Activated naive CD4-positive, alpha-beta T cell treated with anti-CD3 and anti-CD28 coated beads, Interleukin-2, amount 50 U/mL, for 72 hours (primary cell): Measurements from ENCODE around the gene REEP2. TPM values are rescaled to one million over a fixed set of nuclear protein-coding genes. Genes with fewer than 3 reads are reported as not detected.
"Not testable (repeated sequence)": the region's sequence is repeated elsewhere in the genome, so short reads cannot be mapped to it uniquely, and the experiment has no call there.

Source experiments
- ATAC-seq, 2 donors: fragments of 150-1000 bp; cut with Tn5 transposase; 2 replicates each; pipeline ENCODE4 v1.10.0; 2021; ENCODE audit warnings: mild to moderate bottlenecking in 2 of 2, moderate library complexity in 2 of 2
- DNase-seq, 2 donors: peaks; one replicate each; pipeline ENCODE4 v3.0.0; 2021 to 2022; ENCODE audit warnings: low spot score in 2 of 2
- H3K27ac Mint-ChIP-seq, 2 donors: one replicate each; pipeline ENCODE4 v1.8.0; 2022; ENCODE audit warnings: mild to moderate bottlenecking in 2 of 2, mixed read lengths in 2 of 2
- H3K36me3 Mint-ChIP-seq, 2 donors: one replicate each; pipeline ENCODE4 v1.8.0; 2022; ENCODE audit warnings: mixed read lengths in 2 of 2
- H3K9me3 Mint-ChIP-seq, 2 donors: one replicate each; pipeline ENCODE4 v1.8.0; 2022; ENCODE audit warnings: mixed read lengths in 2 of 2
- total RNA-seq, 2 donors: library from RNA; stranded (reverse); gene quantifications; one replicate each; pipeline ENCODE4 v1.2.3, GENCODE V29; 2022

Gene REEP2
- total RNA-seq, 2 donors from 2014 or later, result 1.3 to 5.9 TPM

DNA sequence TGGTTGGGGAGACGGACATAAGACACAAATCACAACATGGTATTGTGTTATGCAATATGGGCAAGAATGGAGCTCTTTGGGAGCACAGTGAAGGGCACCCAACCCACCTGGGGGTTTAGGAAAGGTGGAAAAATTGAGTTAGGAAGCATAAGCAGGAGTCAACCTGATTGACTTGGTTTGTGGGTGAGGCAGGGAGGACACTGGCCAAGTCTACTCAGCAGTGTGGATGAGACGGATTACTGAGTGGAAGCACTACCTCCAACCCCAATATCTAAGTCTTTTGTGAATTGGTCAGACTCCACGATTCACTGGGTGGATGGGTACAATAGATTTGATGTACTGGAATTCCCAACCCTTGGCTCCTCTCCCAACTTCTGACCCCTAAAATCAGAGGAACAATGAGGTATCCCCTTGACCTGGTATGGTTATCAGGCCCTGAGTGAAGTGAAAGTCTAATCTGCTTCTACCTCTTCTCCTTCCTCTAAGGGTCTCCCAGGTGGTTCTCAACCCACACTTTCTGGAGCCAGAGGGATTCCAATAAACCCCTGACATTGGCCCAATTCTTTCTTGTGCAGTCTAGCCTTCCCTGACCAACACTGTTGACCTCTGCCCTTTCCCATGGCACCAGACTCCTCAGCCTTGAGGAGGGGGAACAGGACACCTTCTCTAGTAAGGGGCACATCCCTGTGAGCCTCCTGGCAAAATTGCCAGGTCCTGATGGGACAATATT is 31.6 kb downstream of the REEP2 start:
- no peaks in the 10 kb centered on the region for H3K9me3 Mint-ChIP-seq
- DNase-seq (no peak), ATAC-seq (no peak)
- H3K27ac Mint-ChIP-seq, result peak overlapping the region; percentile 87 to 92
- peaks cover 22 to 25% of the 10 kb centered on the region in 2 donors for H3K36me3 Mint-ChIP-seq

DNA sequence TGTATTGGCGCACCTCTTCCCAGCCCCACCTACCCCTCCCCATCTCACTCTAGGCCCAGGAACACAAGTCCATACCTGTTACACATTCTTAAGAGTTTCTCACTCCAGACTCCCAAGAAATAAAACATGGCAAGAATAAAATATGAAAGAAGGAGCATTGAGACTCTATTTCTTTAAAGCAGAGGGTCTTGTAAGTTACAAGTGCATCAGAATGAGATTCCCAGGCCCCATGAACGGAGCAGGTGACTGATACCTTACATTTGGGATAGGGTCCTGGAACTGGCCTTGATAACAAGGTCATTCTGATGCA is 32.1 kb downstream of the REEP2 start:
- no peaks in the 10 kb centered on the region for H3K9me3 Mint-ChIP-seq
- ATAC-seq (no peak), DNase-seq (no peak)
- H3K36me3 Mint-ChIP-seq, result peaks cover 22 to 25% of the 10 kb centered on the region in 2 donors
- peak overlapping the region in 1 of 2 donors; percentile 55 for H3K27ac Mint-ChIP-seq

DNA sequence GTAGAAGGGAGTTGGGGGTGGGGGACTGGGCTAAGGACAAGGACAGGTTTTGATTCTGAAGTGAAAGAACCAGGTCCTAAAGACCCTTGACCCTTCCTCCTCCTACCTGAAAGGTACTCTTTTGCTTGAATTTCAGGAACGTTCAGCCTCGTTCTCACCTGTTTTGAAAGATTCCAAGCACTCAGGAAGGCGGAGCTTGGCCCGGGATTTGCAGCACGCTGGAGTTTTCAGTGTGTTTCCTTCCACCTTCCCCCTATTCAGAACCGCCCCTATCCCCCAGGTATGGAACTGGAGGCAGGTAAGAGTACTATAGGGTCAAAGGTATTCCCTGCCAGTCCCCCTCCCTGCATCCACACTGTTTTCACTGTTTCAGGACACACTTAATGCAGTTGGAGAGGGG is 33.5 kb downstream of the REEP2 start:
- Mint-ChIP-seq H3K9me3 (no peaks in the 10 kb centered on the region), H3K27ac (no peak overlapping the region), H3K36me3 (peaks cover 11 to 15% of the 10 kb centered on the region in 2 donors)
- DNase-seq, result no peak
- ATAC-seq, result no peak

DNA sequence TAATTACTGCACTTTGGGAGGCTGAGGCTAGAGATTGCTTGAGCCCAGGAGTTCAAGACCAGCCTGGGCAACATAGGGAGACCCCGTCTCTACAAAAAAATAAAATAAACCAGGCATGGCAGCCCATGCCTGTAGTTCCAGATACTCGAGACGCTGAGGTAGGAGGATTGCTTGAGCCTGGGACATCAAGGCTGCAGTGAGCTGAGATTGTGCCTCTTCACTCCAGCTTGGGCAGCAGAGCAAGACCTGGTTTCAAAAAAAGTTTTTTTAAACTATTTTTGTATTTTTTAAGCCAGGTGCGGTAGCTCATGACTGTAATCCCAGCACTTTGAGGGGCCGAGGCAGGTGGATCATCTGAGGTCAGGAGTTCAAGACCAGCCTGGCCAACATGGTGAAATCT is 34.3 kb downstream of the REEP2 start:
- H3K9me3 Mint-ChIP-seq, result not testable (repeated sequence)

DNA sequence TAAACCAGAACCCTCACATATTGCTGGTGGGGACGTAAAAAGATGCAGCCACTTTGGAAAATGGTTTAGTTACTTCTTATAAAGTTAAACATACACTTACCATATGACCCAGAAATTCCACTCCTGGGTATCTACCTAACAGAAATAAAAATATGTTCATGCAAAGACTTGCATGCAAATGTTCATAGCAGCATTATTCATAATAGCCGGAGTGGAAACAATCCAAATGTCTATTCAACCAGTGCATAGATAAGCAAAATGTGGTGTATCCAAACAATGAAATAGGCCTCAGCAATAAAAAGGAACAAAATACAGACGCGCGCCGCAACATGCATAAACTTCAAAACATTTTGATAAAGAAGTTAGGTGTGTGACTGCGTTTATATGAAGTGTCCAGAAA is 38.1 kb downstream of the REEP2 start:
- no peak overlapping the region for H3K27ac Mint-ChIP-seq
- H3K36me3 Mint-ChIP-seq, result no peaks in the 10 kb centered on the region
- no peak for DNase-seq
- ATAC-seq, result no peak
- no peaks in the 10 kb centered on the region for H3K9me3 Mint-ChIP-seq

More for the DNA sequence above, 34.3 kb downstream of the REEP2 start:
- not testable (repeated sequence) for DNase-seq, H3K36me3 Mint-ChIP-seq, ATAC-seq, H3K27ac Mint-ChIP-seq

DNA sequence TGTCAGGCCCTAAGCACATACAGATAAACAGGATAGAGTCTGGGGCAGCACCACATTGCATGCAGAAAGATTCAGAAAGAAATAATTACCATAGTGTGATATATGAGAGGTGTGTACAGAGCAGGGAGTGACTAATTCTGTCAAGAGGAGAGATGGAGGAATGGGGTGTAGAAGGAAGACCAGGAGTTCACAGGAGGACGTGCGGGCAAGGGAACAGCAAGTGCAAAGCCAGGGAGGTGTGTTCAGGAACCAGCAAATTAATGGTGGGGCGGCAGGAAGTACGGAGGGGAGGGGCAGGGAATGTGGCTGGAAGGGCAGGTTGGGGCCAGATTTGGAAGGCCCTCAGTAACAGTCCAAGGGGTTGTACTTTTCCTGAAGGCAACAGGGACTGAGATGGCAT is 43.8 kb downstream of the REEP2 start:
- Mint-ChIP-seq H3K9me3 (no peaks in the 10 kb centered on the region), H3K27ac (no peak overlapping the region), H3K36me3 (no peaks in the 10 kb centered on the region)
- DNase-seq, result no peak
- no peak for ATAC-seq

DNA sequence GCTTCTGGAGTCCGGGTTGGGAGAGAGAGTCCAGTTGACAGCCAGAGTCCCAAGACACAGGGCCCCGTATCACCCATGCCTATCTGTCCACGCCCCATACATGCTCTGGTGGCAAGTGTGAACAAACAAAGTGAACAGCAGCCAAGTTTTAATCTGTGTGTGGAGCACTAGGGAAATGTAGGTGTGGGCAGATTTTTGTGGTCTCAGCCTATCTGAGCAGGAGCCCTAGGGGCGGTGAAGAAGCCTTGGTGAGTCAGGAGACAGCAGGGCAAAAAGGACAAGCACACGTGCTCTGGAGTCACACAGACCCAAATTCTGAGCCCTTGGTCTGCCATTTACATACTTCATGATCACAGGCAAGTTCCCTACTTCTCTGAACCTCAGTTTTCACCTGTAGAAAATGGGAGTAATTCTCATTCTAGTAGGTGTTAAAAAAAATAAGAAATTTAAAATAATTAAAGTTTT is 49.7 kb downstream of the REEP2 start:
- Mint-ChIP-seq H3K9me3 (no peaks in the 10 kb centered on the region), H3K36me3 (no peaks in the 10 kb centered on the region), H3K27ac (no peak overlapping the region)
- DNase-seq, result no peak
- ATAC-seq, result no peak

DNA sequence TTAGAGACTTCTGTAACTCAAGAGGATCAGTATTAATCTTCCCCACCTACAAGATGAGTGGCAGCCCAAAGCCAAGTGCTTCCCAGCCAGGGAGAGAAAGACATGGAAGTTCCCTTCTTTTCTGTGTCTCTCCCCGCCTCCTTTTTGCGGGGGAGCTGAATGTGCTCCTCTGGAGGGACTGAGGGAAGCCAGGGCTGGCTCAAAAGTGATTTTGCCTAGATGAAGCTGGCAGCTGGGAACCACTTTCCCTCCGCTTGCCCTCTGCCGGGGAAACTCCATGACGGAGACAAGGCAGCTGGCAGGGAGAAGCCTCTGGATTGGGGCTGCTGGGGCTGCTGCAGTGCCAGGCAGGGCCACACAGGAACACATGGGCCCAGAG is 50.8 kb downstream of the REEP2 start:
- ATAC-seq, result no peak
- H3K27ac Mint-ChIP-seq, result no peak overlapping the region

DNA sequence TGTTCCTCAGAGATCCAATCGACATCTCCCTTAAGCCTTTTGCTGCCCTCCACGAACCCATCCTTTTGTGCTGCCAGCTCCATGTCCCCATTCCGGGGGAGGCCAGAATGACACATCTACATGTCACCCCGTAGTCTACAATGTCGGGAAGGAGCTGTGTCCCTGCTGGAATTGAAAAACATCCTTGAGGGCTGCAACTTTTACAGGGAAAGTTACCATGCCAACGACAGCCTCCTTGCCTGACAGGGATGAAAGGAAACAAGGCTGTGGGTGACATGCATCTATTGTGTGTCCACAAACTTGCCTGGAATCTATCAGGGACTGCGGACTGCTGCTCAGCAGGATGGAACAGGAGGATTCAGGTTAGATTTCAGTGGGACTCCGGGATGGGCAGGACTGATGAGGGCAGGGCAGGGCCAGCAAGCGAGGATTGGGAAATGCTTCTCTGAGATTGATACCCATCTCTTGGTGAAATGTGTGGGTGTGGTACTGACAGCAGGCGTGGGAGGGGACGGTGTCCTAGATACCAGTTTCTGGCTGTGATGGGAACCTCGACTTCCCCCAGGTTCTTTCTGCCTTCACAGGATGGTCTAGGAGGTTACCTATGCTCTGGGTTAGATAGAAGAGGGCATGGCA is 51.9 kb downstream of the REEP2 start:
- no peak for DNase-seq
- Mint-ChIP-seq H3K9me3 (no peaks in the 10 kb centered on the region), H3K27ac (no peak overlapping the region), H3K36me3 (no peaks in the 10 kb centered on the region)
- no peak for ATAC-seq

More for the DNA sequence above, 50.8 kb downstream of the REEP2 start:
- no peak for DNase-seq
- no peaks in the 10 kb centered on the region for H3K9me3 Mint-ChIP-seq
- no peaks in the 10 kb centered on the region for H3K36me3 Mint-ChIP-seq

DNA sequence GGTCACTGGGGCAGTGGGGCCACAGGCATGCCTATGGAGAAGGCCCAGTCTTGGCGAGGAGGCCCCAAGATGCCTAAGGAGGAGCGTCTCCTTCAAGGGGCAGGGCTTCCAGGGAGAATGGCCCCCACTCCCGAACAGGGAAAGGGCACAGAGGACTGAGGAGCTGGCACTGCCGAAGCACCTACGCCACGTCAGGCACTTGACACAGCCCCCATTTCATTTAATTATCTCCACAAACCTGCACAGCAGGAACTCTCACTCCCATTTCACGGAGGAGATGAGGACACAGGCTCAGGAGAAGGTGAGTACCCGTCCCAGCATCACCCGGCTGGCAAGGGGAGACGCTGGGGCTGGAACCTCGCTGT is 52.4 kb downstream of the REEP2 start:
- Mint-ChIP-seq H3K9me3 (no peaks in the 10 kb centered on the region), H3K27ac (no peak overlapping the region), H3K36me3 (no peaks in the 10 kb centered on the region)
- DNase-seq (no peak), ATAC-seq (no peak)

DNA sequence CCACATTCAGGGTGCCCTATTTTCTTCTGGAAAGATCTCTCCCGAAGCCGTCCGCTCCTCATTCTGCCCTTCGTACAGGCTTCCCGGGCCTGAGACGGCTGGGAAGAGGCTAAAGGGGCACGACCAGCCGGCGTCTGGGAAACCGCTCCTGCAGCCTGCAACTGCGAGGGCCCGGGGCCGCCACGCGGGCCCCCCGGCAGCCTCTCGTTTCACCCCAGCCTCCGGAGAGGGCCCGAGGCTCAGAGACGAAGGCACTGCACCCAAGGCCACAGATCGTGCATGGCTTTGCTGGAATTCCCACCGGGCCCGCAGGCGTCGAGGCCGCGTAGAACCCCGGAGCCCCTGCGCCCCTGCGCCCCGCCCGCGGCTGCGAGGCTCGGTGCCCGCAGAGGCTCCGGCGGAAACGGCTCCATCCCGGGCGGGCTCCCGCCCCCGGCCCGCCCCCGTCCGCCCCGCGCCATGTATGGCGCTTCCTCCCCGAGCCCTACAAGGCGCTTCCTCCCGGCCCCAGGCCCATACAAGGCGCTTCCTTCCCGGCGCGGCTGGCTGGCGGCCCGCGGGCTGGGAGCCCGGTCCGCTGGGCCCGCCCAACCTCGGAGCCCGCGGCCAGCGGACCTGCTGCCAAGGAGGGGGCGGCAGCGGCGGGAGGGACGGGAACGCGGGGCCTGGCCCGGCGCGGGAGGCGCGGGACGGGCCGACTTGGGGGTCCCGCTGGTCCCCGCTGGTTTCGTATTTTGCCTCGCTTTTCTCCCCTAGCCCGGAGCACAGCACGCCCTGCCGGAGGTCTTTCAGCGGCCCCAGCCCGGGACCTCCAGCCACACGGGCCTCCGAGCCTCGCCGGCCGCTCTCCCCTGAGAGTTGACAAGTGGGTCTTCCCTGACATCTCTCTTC is 53.1 kb downstream of the REEP2 start:
- Mint-ChIP-seq H3K27ac (peak overlapping the region; percentile 68 to 90), H3K36me3 (no peaks in the 10 kb centered on the region), H3K9me3 (no peaks in the 10 kb centered on the region)
- ATAC-seq (peak; percentile 99 to 100), DNase-seq (peak; percentile 79 to 87)

DNA sequence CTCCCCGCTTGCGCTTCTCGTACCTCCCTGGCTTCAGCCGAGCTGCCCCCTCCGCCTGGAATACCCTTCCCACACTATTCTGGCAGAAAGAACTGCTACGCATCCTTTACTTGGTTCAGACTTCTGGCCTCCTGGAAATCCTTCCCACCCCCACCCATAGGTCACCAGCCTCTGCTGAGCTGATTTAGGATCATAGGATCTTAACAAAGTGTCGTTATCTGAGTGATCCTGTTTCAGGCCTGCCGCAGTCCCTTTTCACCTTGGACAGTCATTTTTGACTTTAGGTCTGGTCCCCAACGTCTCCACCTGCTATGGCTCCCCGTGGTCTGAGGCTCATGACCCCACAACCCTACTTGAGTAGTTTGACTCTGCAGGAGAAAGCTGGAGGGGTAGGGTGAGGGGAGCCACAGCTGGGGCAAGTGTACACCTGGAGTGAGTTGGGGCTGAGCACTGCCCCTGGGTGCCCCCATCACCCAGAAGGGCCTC is 53.7 kb downstream of the REEP2 start:
- H3K36me3 Mint-ChIP-seq, result no peaks in the 10 kb centered on the region
- DNase-seq, result no peak
- peak overlapping the region; percentile 68 to 90 for H3K27ac Mint-ChIP-seq
- no peak for ATAC-seq
- no peaks in the 10 kb centered on the region for H3K9me3 Mint-ChIP-seq

DNA sequence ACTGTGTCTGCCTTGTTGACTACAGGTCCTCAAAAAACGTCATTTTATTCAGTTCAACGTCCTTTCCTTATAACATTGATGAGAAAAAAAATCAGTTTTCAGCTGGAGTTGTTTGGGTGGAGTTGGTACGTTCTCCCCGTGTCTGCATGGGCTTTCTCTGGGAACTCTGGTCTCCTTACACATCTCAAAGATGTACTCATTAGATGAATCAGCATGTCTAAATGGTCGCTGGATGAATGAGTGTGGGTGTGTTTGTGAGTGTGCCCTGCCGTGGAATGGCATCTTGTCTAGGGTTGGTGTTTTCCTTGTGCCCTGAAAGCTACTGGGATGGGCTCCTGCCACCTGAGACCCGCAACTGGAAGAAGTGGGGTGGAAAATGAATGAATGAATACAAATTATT is 56.5 kb downstream of the REEP2 start:
- H3K9me3 Mint-ChIP-seq, result no peaks in the 10 kb centered on the region

More for the DNA sequence above, 56.5 kb downstream of the REEP2 start:
- ATAC-seq (no peak), DNase-seq (no peak)
- Mint-ChIP-seq H3K27ac (no peak overlapping the region), H3K36me3 (no peaks in the 10 kb centered on the region)

Other genes with a start within 250 kb of the REEP2 start
- 10 to 100 TPM; 38.4 to 56.6 TPM for gene CDC23, start 225.7 kb upstream of the REEP2 start, total RNA-seq
- gene GFRA3, start 164.4 kb upstream of the REEP2 start, total RNA-seq, result under 1 TPM in 1 of 2 donors, not detected in 1; 0.11 TPM
- 10 to 100 TPM; 19.1 to 30.5 TPM for gene CDC25C, start 107.3 kb upstream of the REEP2 start, total RNA-seq
- 10 to 100 TPM; 31.7 to 48.4 TPM for gene FAM53C, start 100.8 kb upstream of the REEP2 start, total RNA-seq
- 10 to 100 TPM; 40.5 to 54.6 TPM for gene KDM3B, start 86.4 kb upstream of the REEP2 start, total RNA-seq
- 10 to 100 TPM; 39.4 to 60.1 TPM for gene EGR1, start 26.4 kb downstream of the REEP2 start, total RNA-seq
- 100 to 1,000 TPM; 109 to 120 TPM for gene ETF1, start 104.2 kb downstream of the REEP2 start, total RNA-seq
- 100 to 1,000 TPM; 346 to 393 TPM for gene HSPA9, start 136.3 kb downstream of the REEP2 start, total RNA-seq